HK-2 (cell line): ENCODE measurements around the gene TSHZ2.
"Not testable (repeated sequence)": the region's sequence is repeated elsewhere in the genome, so short reads cannot be mapped to it uniquely, and the experiment has no call there.

Experiments
- DNase-seq: peaks from one replicate; pipeline ENCODE4 v3.0.0-alpha.2; 2018; ENCODE audit not compliant: unreplicated experiment

Gene TSHZ2

DNA sequence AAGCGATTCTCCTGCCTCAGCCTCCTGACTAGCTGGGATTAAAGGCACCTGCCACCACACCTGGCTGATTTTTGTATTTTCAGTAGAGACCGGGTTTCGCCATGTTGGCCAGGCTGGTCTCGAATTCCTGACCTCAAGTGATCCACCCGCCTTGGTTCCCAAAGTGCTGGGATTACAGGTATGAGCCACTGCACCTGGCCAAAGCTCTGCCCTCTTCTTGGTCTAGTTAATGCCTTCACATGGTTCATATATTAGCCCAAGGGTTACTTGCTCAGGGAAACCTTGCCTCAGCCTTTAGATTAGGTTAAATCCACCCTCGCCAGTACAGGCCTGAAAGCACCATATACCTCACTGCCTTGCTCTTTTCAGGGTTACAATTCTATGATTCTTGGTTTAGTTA is 26.1 kb downstream of the TSHZ2 start:
- DNase-seq = no peak

DNA sequence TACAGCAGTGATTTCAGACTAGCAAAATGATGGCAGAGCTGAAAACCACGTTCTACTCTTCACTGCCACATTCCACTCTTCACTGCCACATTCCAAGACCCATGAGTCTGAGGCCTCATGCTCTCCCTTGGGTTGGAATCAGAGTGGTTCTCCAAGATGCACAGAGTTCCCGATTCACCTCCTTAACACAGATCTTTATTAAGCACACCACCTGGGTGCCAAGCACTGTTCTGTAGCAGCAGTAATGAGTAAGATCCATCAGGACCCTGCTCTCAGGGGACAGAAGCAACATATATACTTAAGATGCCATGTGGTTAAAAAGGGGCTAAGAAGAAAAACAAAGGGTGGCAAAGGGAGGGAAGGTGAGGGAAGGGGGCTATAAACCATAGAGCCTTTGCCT is 26.9 kb downstream of the TSHZ2 start:
- DNase-seq = no peak

DNA sequence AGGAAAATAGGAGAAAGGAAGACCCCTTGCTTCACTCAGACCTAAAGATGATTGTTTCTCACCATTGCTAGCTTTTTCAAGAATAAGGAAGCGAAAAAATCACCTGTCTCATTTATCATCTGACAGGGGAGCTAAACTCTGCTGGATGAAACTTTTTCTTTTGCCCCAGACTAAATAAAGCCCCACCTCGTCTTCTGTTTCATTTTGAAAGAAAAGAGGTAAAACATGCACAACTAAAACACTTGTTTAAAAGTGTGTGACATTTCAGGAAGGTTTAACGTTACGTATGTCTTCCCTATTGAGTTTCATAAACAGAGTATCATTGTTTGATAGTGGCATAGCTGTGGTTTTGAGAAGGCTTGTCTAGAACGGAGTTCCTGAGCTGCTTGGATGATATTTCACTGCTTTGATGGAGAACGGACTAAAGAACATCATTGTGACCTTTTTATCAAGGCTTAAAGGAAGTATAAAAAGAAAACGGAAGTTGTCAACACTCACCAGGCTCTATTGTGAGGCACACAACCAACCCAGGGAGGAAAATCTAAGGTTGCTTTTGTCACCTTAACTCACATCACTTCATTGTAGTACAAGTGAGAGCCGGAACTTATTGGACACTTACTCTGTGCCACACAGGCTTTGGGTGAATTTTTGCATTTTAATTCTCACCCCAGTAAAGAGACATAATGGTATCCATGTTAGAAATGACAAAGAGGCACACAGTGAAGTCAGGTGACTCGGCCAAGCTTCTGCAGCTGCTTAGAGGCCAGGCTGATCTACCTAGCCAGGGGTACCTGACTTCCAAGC is 29.5 kb downstream of the TSHZ2 start:
- DNase-seq = no peak

DNA sequence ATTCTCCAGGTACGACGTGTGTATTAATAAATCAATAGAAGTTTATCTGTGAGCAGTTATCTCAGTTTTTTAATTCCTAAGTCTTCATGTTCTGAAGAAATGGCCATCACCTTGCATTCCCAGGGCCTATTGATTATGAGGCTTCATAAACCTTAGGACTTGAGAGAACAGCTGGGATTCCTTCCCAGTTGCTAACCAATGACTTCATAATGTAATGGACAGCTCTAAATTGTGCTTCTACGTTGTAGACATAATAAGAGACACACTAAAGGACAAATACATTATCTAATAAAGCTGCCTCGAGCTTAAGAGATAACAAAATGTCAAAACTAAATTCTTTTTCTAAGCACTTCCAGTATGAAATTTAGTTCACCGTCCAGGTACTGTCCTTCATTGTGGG is 30.6 kb downstream of the TSHZ2 start:
- no peak for DNase-seq

DNA sequence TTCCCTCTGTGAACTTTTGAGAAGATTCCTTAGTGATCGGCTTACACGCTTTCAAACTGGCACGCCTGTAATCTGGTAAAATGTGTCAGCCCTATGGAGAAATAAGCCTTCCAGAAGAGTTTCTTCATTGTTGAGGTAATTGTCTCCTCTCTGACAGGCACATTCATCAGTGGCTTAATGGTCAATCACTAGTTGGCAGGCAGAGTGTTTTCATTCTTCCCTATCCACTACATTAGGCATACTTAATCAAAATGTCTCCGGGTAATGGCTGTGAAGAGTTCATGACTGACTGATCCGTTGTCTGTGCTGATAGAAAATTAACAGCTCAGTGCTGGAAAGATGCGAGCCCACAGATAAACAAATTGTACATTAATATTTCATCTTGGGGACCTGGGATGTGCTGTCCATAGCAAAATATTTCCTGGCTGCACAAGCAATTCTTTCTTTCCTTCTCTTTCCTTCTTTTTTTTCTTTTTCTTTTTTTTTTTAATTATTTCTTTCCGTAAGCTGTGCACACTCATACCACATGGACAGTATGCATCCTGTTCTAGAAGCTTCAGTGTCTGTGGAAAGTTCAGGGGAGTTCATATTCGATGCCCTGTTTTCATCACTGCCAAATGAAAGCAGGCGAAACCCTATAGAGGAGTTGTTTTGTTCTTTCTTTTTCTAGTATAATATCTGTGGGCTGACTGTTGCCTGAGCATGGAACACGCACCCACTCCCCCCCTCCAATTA is 31.4 kb downstream of the TSHZ2 start:
- no peak for DNase-seq

DNA sequence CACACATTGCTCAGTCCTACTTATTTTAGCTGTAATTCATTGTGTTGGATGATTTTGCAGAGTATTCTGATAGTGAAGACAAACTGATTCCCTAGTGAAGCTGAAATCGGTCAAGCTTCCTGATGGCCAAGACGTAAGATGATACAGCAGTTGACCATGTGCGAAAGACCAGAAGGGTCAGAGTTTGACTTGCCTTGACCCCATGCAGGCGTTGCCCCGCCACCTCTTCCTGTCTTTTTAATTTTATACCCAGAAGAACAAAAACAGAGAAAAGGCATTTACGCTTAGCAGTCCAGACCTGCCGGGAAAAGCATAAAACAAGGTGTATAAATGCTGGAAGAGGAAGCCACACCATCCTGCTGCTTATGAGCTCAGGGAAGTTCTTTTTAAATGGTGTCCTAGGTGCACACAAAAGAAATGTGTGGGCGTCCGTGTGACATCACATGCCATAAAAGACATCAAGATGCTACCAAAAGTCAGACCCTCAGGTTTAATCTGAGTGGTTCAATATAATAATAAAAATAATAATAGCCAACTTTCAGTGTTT is 32.2 kb downstream of the TSHZ2 start:
- DNase-seq = no peak

- DNase-seq = no peak
These were observed 38.0 kb downstream of the TSHZ2 start for GRCh38 chr20:53009979-53010735.

DNA sequence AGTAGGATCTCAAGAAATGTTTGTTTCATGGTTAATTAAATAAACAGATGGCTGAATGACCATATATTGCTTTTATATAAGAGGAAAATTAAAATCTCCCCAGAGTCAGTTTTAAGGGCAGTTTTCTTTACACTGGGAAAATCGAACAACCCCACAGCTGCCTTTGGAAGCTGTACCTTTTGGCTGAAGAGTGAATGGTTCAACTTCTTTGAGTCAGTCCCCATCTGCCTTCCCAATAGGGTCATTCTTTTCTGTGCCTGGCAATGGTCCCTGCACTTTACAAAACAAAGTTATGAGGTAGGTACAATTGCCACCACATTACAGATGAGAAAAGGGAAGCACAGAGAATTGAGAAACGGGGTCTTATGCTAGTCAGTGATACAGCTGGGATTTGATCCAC is 39.5 kb downstream of the TSHZ2 start:
- DNase-seq = no peak

- no peak for DNase-seq
These were observed 41.0 kb downstream of the TSHZ2 start for GRCh38 chr20:53013183-53013582.

- no peak for DNase-seq
These were observed 41.7 kb downstream of the TSHZ2 start for GRCh38 chr20:53013847-53014246.

- DNase-seq = no peak
These were observed 43.9 kb downstream of the TSHZ2 start for GRCh38 chr20:53016071-53016470.

DNA sequence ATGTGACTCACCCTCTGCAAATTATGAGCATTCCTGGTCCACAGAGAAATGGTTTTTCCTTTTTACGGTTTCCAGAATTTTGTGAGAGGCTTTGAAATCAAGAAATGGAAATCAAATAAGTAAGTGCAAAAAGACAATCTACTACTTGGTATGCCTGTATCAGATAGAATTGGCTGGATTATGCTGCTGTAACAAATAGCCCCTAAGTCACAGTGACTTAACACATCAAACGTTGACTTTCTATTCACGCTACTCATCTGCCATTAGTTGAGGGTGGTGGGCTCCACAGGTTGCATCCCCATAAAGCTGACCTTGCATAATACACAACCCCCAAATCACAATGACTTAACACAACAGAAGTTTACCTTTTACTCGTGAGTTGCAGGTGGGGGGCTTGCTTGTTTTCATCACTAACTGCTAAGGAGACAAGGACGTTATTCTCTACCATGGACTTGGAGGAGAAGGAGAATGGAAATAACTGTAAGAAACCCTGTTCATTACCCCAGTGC is 44.4 kb downstream of the TSHZ2 start:
- no peak for DNase-seq

- DNase-seq = no peak
These were observed 45.0 kb downstream of the TSHZ2 start for GRCh38 chr20:53017206-53017605.

DNA sequence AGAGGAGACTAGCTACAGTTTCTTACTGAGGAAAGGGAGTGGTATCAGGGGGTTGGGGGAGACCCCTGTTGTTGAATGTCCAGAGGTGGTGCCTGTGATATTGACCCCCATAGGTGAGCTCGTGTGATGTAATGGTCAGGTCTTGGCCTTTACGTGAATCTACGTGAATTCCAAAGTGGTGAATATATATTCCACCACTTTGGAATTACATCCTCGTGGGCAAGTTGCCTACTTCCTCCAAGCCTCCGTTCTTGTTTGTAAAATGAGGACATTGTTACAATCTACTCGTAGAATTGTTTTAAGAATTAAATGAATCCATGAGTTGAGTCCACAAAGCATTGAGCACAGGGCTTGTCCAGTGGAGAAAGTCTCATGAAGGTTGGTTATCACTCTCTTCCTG is 47.3 kb downstream of the TSHZ2 start:
- DNase-seq = no peak

DNA sequence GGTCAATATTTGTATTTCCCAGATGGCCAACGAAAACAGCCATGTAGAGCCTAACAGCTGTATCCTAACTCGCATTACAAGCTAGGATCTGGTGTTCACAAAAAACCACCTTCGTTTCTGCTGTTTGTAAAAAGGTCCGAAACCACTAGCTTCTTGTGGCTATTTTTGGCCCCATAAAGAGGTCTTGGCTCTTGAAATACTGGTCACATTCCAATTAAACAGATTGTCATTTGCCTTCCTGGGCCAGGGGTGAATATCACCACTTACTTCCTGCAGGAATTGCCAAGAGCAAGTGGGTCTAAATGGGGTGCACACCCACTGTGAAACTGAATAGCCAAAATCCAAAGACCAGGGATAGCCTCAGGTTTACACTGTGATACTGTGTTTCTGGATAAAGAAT is 48.2 kb downstream of the TSHZ2 start:
- no peak for DNase-seq

DNA sequence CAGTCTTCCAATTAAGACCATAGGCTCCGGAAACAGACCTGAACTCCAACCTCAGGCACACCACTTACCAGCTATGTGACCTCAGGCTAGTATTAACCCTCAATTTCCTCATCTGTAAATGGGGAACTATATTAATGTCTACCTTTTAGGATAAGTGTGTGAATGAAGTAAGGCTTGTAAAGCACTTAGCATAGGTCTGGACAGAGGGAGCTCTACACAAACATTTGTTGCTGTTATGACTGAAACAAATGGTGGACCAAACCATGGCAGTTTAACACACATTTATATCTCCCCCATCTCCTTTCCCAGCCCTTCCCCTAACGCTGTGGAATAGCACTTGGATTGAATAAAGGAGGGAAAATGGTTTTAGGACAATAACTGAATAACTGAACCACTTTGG is 48.7 kb downstream of the TSHZ2 start:
- DNase-seq = no peak

GRCh38 chr20:53021934-53022333 is 49.8 kb downstream of the TSHZ2 start:
- no peak for DNase-seq

DNA sequence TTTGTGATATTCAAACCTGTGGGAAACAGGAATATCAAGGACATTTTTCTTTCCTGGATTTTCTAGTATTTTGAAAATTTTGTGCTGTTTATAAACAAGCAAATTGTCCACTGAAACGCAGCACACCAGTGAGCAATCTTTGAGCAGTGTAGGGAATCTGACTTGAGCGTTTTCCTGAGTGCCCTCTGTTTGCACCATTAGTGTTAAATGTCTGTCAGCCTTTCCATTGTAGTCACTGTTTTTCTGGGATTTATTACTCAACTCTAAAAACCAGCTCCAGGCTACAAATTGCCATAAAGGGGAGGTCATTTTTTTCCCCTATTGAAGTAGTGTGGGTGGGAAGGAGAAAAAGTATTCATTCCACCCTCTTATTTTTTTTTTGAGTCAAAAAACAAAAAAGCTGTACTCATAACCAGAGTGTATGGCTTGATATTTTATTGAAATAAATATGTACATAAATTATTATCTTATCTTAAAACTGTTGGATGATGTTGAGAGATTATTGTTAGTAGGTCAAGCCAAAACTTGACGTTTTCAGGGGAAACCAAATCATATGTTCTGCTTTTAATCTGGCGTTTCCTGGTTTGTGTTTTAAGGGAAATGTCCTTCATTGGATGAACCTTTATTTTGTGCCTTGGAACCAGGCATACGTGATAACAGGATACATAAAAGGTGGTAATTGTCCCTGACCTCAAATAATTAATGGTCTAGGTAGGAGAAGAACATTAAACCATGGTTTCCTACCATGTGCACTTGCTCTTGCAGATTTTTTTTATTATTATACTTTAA is 51.8 kb downstream of the TSHZ2 start:
- DNase-seq = no peak

GRCh38 chr20:53024653-53025052 is 52.5 kb downstream of the TSHZ2 start:
- not testable (repeated sequence) for DNase-seq

- no peak for DNase-seq
These were observed 54.9 kb downstream of the TSHZ2 start for GRCh38 chr20:53027089-53027488.

GRCh38 chr20:53028337-53029007 is 56.3 kb downstream of the TSHZ2 start:
- no peak for DNase-seq
